Keratinocyte (primary cell): ENCODE results near the gene FGF22. TPM values are rescaled to one million over a fixed set of nuclear protein-coding genes. Genes with fewer than 3 reads are reported as not detected.

Experiments used
- DNase-seq: peaks from one replicate; pipeline ENCODE4 v3.0.0-alpha.2; 2011; ENCODE audit warnings: low read depth, missing footprints, low spot score
- FAIRE-seq: peaks from 2 replicates; lab custom pipeline; 2011; peaks lifted over from hg19 to GRCh38; lab: Jason Lieb, UNC
- H2AFZ ChIP-seq: 2 replicates; pipeline ENCODE4 v1.6.0; 2012; ENCODE audit warnings: low read length, control low read depth, inconsistent platforms; ENCODE audit not compliant: control insufficient read depth
- H3K27ac ChIP-seq: 2 replicates; pipeline ENCODE4 v1.5.1; 2011; ENCODE audit warnings: low read length; ENCODE audit not compliant: control insufficient read depth, insufficient read depth
- H3K27me3 ChIP-seq: 3 replicates; pipeline ENCODE4 v1.6.0; 2011; ENCODE audit warnings: low read length; ENCODE audit not compliant: control insufficient read depth, insufficient read depth; ENCODE audit errors: extremely low read depth
- H3K36me3 ChIP-seq, 2 experiments: 2 replicates in 1 of 2; 3 replicates in 1 of 2; pipeline ENCODE4 v1.5.1; 2011; ENCODE audit warnings: low read length in 2 of 2, mild to moderate bottlenecking in 1 of 2; ENCODE audit not compliant: control insufficient read depth in 2 of 2, insufficient read depth in 2 of 2; ENCODE audit errors: extremely low read depth in 1 of 2
- H3K4me1 ChIP-seq: 3 replicates; pipeline ENCODE4 v1.5.1; 2011; ENCODE audit warnings: low read length; ENCODE audit not compliant: control insufficient read depth, insufficient read depth; ENCODE audit errors: extremely low read depth
- H3K4me2 ChIP-seq: 3 replicates; pipeline ENCODE4 v1.6.0; 2011; ENCODE audit warnings: low read depth, low read length; ENCODE audit not compliant: control insufficient read depth, insufficient read depth; ENCODE audit errors: extremely low read depth
- H3K4me3 ChIP-seq, 3 experiments: fragments of 200-600 bp in 1 of 3; sonication (generic) in 1 of 3; 2 replicates in 2 of 3; 3 replicates in 1 of 3; pipeline ENCODE4 v1.5.1; 2011 to 2016; ENCODE audit warnings: low read length in 3 of 3, mild to moderate bottlenecking in 3 of 3, control low read depth in 2 of 3, inconsistent platforms in 1 of 3, low read depth in 1 of 3, mixed read lengths in 1 of 3, mixed run types in 1 of 3, moderate library complexity in 1 of 3; ENCODE audit not compliant: control insufficient read depth in 2 of 3, insufficient read depth in 2 of 3; ENCODE audit errors: extremely low read depth in 1 of 3
- H3K79me2 ChIP-seq: 2 replicates; pipeline ENCODE4 v1.6.0; 2012; ENCODE audit warnings: low read length; ENCODE audit not compliant: control insufficient read depth, insufficient read depth
- H3K9ac ChIP-seq: 3 replicates; pipeline ENCODE4 v1.6.0; 2011; ENCODE audit warnings: low read length; ENCODE audit not compliant: control insufficient read depth, insufficient read depth; ENCODE audit errors: extremely low read depth
- H3K9me1 ChIP-seq: 3 replicates; pipeline ENCODE4 v1.6.0; 2011; ENCODE audit warnings: low read length; ENCODE audit not compliant: control insufficient read depth, insufficient read depth; ENCODE audit errors: extremely low read depth
- H3K9me3 ChIP-seq: 2 replicates; pipeline ENCODE4 v1.5.1; 2012; ENCODE audit warnings: low read depth, low read length; ENCODE audit not compliant: control insufficient read depth
- H4K20me1 ChIP-seq: 3 replicates; pipeline ENCODE4 v1.6.0; 2011; ENCODE audit warnings: low read length; ENCODE audit not compliant: control insufficient read depth, insufficient read depth; ENCODE audit errors: extremely low read depth
- EZH2 ChIP-seq: IDR thresholded peaks from one replicate; pipeline ENCODE4 v1.6.1; 2012; ENCODE audit warnings: inconsistent platforms, mild to moderate bottlenecking, low read length, moderate library complexity
- dilution Hi-C: fragments of 300-500 bp; cut with MboI; formaldehyde crosslinking; loops from one replicate; pipeline ENCODE4 v1.7.0; 2020; ENCODE audit warnings: low sequenced_read_pairs; ENCODE audit not compliant: extremely low pct_ligation_motif_present
- polyA plus RNA-seq, 5 experiments: library from polyadenylated mRNA; depleted of rRNA in 3 of 5; stranded (reverse) in 3 of 5; stranded (forward) in 1 of 5; unstranded in 1 of 5; fragments of >200 nt; gene quantifications; 1 replicate in 1 of 5; 2 replicates in 3 of 5; 3 replicates in 1 of 5; pipeline versions ENCODE4 v1.2.1 to v1.2.3, GENCODE V29; 2011 to 2012; ENCODE audit warnings: missing spikeins in 2 of 5, low read depth in 1 of 5, low replicate concordance in 1 of 5
- TF ChIP-seq, protein P1 (sequence below), 3 experiments: IDR thresholded peaks in 1 of 3; conservative IDR thresholded peaks in 1 of 3; optimal IDR thresholded peaks in 1 of 3; 2 replicates in 2 of 3; 3 replicates in 1 of 3; pipeline versions ENCODE3 to v1.5.1; 2011; ENCODE audit warnings: low read length in 3 of 3, mild to moderate bottlenecking in 3 of 3, moderate library complexity in 2 of 3, control low read depth in 1 of 3, inconsistent platforms in 1 of 3; ENCODE audit not compliant: insufficient read depth in 2 of 3; ENCODE audit errors: extremely low read depth in 1 of 3

The FGF22 gene
- polyA plus RNA-seq, 1 donor (not counting 4 experiments of a cell fraction or from before 2014, with no cell fraction given) = not detected

DNA sequence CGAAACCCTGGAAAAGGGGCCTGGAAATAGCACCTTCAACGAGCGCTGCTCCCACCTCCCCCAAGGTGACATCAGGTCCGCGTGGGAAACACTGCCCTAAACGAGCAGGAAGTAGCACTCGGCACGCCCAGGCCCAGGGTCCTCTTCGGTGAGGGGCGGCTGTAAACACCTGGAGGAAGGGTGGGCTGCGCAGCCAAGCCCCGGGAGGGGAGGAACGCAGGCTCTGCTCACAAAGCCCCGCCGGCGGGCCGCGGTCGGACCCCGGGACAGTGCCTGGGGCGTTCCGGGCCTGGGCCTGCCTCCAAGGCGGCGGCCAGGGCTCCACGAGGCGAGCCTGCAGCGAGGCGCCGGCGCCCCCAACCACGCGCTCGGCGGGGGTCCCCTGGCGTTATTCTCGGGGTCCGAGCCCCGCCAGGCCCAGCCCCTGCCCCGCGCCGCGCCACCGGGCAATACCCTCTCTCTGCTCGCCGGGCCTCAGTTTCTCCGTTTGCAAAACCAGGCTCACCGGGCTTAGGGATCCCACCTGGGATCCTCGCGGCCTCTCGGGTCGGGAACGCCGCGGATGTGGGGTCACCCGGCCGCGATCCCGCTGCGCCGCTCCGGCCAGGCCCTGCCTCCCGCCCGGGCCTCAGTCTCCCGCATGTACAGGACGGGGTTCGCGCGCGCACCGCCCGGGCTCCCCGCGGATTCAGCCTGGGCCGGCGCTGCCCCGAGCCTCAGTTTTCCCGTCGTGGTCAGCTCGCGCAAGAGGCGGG is 22.7 kb downstream of the FGF22 start:
- peaks cover 48% of the 10 kb centered on the region for H3K4me1 ChIP-seq
- peaks cover 56% of the 10 kb centered on the region for H3K79me2 ChIP-seq
- H3K36me3 ChIP-seq = peaks cover 9% of the 10 kb centered on the region in 2 experiments
- peak overlapping the region; percentile 96 for H3K27ac ChIP-seq
- FAIRE-seq (no peak), DNase-seq (no peak)
- peak overlapping the region; percentile 99 for H3K4me2 ChIP-seq
- peak overlapping the region; percentile 84 to 96 (median 85) for H3K4me3 ChIP-seq
- TF ChIP-seq EZH2 = no peak
- TF ChIP-seq, protein P1, sequence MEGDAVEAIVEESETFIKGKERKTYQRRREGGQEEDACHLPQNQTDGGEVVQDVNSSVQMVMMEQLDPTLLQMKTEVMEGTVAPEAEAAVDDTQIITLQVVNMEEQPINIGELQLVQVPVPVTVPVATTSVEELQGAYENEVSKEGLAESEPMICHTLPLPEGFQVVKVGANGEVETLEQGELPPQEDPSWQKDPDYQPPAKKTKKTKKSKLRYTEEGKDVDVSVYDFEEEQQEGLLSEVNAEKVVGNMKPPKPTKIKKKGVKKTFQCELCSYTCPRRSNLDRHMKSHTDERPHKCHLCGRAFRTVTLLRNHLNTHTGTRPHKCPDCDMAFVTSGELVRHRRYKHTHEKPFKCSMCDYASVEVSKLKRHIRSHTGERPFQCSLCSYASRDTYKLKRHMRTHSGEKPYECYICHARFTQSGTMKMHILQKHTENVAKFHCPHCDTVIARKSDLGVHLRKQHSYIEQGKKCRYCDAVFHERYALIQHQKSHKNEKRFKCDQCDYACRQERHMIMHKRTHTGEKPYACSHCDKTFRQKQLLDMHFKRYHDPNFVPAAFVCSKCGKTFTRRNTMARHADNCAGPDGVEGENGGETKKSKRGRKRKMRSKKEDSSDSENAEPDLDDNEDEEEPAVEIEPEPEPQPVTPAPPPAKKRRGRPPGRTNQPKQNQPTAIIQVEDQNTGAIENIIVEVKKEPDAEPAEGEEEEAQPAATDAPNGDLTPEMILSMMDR (optimal IDR thresholded peaks at IDR 0.05 in 1 of 3, IDR thresholded peaks at IDR 0.05 in 1 of 3, conservative IDR thresholded peaks at IDR 0.05 in 1 of 3; ENCODE audit: extremely low read depth in 1 of 3, insufficient read depth in 2 of 3, low read length in 3 of 3) = no peak
- H3K9ac ChIP-seq = peak overlapping the region; percentile 86
- H3K9me1 ChIP-seq = peaks cover 6% of the 10 kb centered on the region
- H3K27me3 ChIP-seq = no peaks in the 10 kb centered on the region
- dilution Hi-C loops = no loop called here
- H2AFZ ChIP-seq = no peak overlapping the region
- H3K9me3 ChIP-seq = no peaks in the 10 kb centered on the region
- peaks cover 39% of the 10 kb centered on the region for H4K20me1 ChIP-seq

DNA sequence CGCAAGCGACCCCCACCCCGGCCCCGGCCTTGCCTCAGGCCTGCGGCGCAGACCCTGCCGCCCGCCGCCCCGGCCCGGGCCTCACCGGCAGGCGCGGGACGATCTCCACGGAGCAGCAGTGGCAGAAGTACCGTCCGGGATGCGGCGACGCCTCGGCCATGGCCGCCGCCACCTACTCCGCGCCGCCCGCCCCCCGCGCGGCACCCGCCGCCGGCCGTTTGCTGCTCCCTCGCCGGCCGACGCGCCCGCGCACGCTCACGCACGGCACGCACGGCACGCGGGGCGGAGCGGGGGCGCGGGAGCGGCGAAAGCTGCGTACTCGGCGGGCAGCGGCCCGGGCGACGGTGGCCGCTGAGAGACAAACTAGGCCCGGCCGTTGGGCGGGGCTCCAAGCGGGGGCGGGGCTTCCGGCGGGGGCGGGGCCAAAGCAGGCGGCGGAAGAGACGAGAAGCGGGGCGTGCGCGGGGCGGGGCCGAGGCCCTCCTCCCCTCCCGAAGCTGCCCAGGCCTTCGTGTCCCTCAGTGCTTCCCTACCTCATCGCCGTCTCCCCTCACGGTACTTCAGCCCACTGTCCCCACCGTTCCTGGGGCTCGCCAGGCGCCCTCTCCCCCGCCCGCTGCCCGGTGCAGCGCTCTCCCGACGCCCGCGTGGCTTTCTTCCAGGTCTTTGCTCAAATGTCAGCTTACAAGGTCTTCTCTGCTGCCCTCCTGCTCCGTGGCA is 23.4 kb downstream of the FGF22 start, which contains the start of gene RNF126:
TSS of gene RNF126 (minus strand) at position 253 of the 720 bp plus-strand sequence. CDS start at position 160, 93 bp downstream.
- Histone ChIP-seq H3K4me3 (peak within 1 kb of the TSS; percentile 84 to 96 (median 85)), H3K36me3 (peaks cover 3 to 8% of the 10 kb centered on the region in 2 experiments), H3K4me1 (peaks cover 48% of the 10 kb centered on the region), H3K9me1 (peaks cover 6% of the 10 kb centered on the region), H4K20me1 (peaks cover 32% of the 10 kb centered on the region), H3K79me2 (peaks cover 49% of the 10 kb centered on the region), H3K4me2 (peak within 1 kb of the TSS; percentile 99), H3K27me3 (no peaks in the 10 kb centered on the region), H3K9ac (peak within 1 kb of the TSS; percentile 86), H3K27ac (peak within 1 kb of the TSS; percentile 96), H3K9me3 (no peaks in the 10 kb centered on the region), H2AFZ (peak within 1 kb of the TSS; percentile 87)
- dilution Hi-C loops = no loop called here
- DNase-seq (no peak), FAIRE-seq (no peak)
- TF ChIP-seq, protein P1 (optimal IDR thresholded peaks at IDR 0.05 in 1 of 3, IDR thresholded peaks at IDR 0.05 in 1 of 3, conservative IDR thresholded peaks at IDR 0.05 in 1 of 3; ENCODE audit: extremely low read depth in 1 of 3, insufficient read depth in 2 of 3, low read length in 3 of 3) = no peak
- TF ChIP-seq EZH2 = no peak
